Breast epithelium (tissue), 3 donors: Measurements from ENCODE around the gene RFT1.

ENCODE experiments used
- POLR2A ChIP-seq: fragments of 450-650 bp; IDR thresholded peaks from one replicate; pipeline ENCODE4 v1.6.1; 2016; ENCODE audit warnings: antibody characterized with exemption, mild to moderate bottlenecking, moderate library complexity
- POLR2AphosphoS5 ChIP-seq, 3 donors: sonication (generic); formaldehyde crosslinking; IDR thresholded peaks; one replicate each; pipeline ENCODE4 v1.6.1; 2017; ENCODE audit warnings: antibody characterized with exemption in 3 of 3
- TF ChIP-seq, protein P1 (sequence below), 3 donors: fragments of 450-650 bp; IDR thresholded peaks; one replicate each; pipeline ENCODE4 v1.5.1; 2016 to 2017; ENCODE audit warnings: antibody characterized with exemption in 3 of 3, mild to moderate bottlenecking in 3 of 3, moderate library complexity in 3 of 3

DNA sequence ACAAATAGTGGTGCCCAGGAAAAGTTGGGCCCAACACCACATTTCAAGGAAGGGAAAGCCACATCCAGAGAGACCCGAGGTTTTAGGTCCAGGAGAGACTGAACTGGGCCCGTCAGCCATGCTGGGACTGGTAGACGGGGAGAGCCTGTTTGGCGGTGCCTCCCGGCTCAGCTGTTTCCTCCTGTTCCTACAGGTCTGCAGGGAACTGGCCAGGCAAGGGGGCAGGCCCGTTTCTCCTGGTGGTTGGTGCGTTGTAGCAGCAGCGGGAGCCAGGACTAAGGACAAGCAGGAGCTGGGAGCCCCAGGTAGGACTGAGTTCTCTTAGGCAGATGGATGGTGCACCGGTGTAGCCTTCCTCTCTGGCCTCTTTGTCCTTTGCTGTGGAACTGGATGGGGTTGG is 34.7 kb upstream of the RFT1 start:
- TF ChIP-seq, protein P1, sequence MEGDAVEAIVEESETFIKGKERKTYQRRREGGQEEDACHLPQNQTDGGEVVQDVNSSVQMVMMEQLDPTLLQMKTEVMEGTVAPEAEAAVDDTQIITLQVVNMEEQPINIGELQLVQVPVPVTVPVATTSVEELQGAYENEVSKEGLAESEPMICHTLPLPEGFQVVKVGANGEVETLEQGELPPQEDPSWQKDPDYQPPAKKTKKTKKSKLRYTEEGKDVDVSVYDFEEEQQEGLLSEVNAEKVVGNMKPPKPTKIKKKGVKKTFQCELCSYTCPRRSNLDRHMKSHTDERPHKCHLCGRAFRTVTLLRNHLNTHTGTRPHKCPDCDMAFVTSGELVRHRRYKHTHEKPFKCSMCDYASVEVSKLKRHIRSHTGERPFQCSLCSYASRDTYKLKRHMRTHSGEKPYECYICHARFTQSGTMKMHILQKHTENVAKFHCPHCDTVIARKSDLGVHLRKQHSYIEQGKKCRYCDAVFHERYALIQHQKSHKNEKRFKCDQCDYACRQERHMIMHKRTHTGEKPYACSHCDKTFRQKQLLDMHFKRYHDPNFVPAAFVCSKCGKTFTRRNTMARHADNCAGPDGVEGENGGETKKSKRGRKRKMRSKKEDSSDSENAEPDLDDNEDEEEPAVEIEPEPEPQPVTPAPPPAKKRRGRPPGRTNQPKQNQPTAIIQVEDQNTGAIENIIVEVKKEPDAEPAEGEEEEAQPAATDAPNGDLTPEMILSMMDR (IDR thresholded peaks at IDR 0.05) = no peak
- no peak for TF ChIP-seq POLR2A
- no peak for TF ChIP-seq POLR2AphosphoS5 (IDR thresholded peaks at IDR 0.05)
